CD4-positive, alpha-beta T cell treated with Interleukin-4 for 4 hours (primary cell): Measurements from ENCODE around the gene CXCL10.
"Not testable (repeated sequence)": the region's sequence is repeated elsewhere in the genome, so short reads cannot be mapped to it uniquely, and the experiment has no call there.

Source experiments
- DNase-seq: peaks from one replicate; pipeline ENCODE4 v3.0.0-alpha.2; 2020

CXCL10 gene

GRCh38 chr4:76023389-76023788 is at the start of gene CXCL10:
Gene CXCL10 (minus strand): TSS chr4:76023497. CDS start chr4:76023431, 66 bp downstream.
- DNase-seq, result peak; percentile 30

GRCh38 chr4:76072760-76073159 is 49.5 kb upstream of the CXCL10 start:
- no peak for DNase-seq

GRCh38 chr4:76067652-76068286 is 44.5 kb upstream of the CXCL10 start:
- DNase-seq, result peak; percentile 68

GRCh38 chr4:76066546-76066945 is 43.2 kb upstream of the CXCL10 start:
- no peak for DNase-seq

- DNase-seq, result no peak
These were observed 38.7 kb upstream of the CXCL10 start for GRCh38 chr4:76061982-76062381.

- no peak for DNase-seq
These were observed 38.1 kb upstream of the CXCL10 start for GRCh38 chr4:76061421-76061820.

GRCh38 chr4:76060506-76060905 is 37.2 kb upstream of the CXCL10 start:
- DNase-seq, result no peak

GRCh38 chr4:76059750-76060149 is 36.5 kb upstream of the CXCL10 start:
- DNase-seq, result peak; percentile 4

GRCh38 chr4:76058888-76059426 is 35.7 kb upstream of the CXCL10 start:
- no peak for DNase-seq

GRCh38 chr4:76058302-76058701 is 35.0 kb upstream of the CXCL10 start:
- no peak for DNase-seq

GRCh38 chr4:76055421-76055820 is 32.1 kb upstream of the CXCL10 start:
- no peak for DNase-seq

- DNase-seq, result no peak
These were observed 31.7 kb upstream of the CXCL10 start for GRCh38 chr4:76055016-76055415.

GRCh38 chr4:76053730-76054129 is 30.4 kb upstream of the CXCL10 start:
- DNase-seq, result no peak

GRCh38 chr4:76050560-76051050 is 27.3 kb upstream of the CXCL10 start:
- DNase-seq, result not testable (repeated sequence)

- not testable (repeated sequence) for DNase-seq
These were observed 26.6 kb upstream of the CXCL10 start for GRCh38 chr4:76049860-76050416.

- DNase-seq, result not testable (repeated sequence)
These were observed 21.4 kb upstream of the CXCL10 start for GRCh38 chr4:76044686-76045085.

- DNase-seq, result not testable (repeated sequence)
These were observed 20.0 kb upstream of the CXCL10 start for GRCh38 chr4:76043306-76043705.

- peak; percentile 8 for DNase-seq
These were observed 19.1 kb upstream of the CXCL10 start for GRCh38 chr4:76042241-76042998.

- no peak for DNase-seq
These were observed 13.6 kb upstream of the CXCL10 start for GRCh38 chr4:76036855-76037254.

GRCh38 chr4:76035799-76036380 is 12.6 kb upstream of the CXCL10 start, which contains the start of gene CXCL11:
Gene CXCL11 (minus strand): TSS chr4:76036070. CDS start chr4:76035987, 83 bp downstream.
- no peak for DNase-seq

- no peak for DNase-seq
These were observed 11.8 kb upstream of the CXCL10 start for GRCh38 chr4:76035141-76035540.

- no peak for DNase-seq
These were observed 6.0 kb upstream of the CXCL10 start for GRCh38 chr4:76029300-76029699.

GRCh38 chr4:76028350-76028765 is 5.1 kb upstream of the CXCL10 start:
- DNase-seq, result peak; percentile 12
